Neutrophil (primary cell): ENCODE data around the gene WDR37.

Source experiments
- H3K27ac ChIP-seq: fragments of 200-600 bp; sonication (generic); 2 replicates; pipeline ENCODE4 v1.5.1; 2016; ENCODE audit warnings: mild to moderate bottlenecking, moderate library complexity
- H3K27me3 ChIP-seq: fragments of 200-600 bp; sonication (generic); 2 replicates; pipeline ENCODE4 v1.6.0; 2016; ENCODE audit warnings: mild to moderate bottlenecking
- H3K36me3 ChIP-seq: fragments of 200-600 bp; sonication (generic); 2 replicates; pipeline ENCODE4 v1.5.1; 2017
- H3K4me1 ChIP-seq, 2 experiments: fragments of 200-600 bp in 1 of 2; sonication (generic) in 1 of 2; 1 replicate in 1 of 2; 2 replicates in 1 of 2; pipeline versions ENCODE4 v1.5.1 to v1.6.1; 2013 to 2016; ENCODE audit warnings: low read depth in 1 of 2, low read length in 1 of 2, mild to moderate bottlenecking in 1 of 2, moderate library complexity in 1 of 2; ENCODE audit not compliant: control insufficient read depth in 1 of 2, insufficient read depth in 1 of 2
- H3K4me3 ChIP-seq, 2 experiments: fragments of 200-600 bp in 1 of 2; sonication (generic) in 1 of 2; 1 replicate in 1 of 2; 2 replicates in 1 of 2; pipeline ENCODE4 v1.5.1; 2013 to 2016; ENCODE audit warnings: low read depth in 1 of 2, low read length in 1 of 2, mild to moderate bottlenecking in 1 of 2, moderate library complexity in 1 of 2
- H3K9me3 ChIP-seq: fragments of 200-600 bp; sonication (generic); 2 replicates; pipeline ENCODE4 v1.5.1; 2016
- TF ChIP-seq, protein P1 (sequence below): fragments of 200-600 bp; sonication (generic); IDR thresholded peaks from 2 replicates; pipeline ENCODE4 v1.5.1; 2016; ENCODE audit warnings: antibody characterized with exemption

The WDR37 gene

DNA sequence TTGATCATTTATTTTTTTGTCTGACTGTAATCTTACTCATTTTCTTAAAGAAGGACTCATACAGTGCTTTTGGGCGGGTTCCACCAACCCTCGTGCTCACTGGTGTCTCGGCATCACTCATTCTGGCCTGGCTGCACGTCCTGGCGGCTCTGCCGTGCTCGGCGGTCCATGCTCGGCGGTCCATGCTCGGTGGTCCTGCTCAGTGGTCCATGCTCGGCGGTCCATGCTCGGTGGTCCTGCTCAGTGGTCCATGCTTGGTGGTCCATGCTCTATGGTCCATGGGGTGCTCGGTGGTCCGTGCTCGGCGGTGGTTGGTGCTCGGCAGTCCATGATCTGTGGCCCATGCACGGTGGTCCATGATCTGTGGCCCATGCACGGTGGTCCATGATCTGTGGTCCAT is 72.5 kb downstream of the WDR37 start:
- no peaks in the 10 kb centered on the region for H3K4me1 ChIP-seq
- TF ChIP-seq, protein P1, sequence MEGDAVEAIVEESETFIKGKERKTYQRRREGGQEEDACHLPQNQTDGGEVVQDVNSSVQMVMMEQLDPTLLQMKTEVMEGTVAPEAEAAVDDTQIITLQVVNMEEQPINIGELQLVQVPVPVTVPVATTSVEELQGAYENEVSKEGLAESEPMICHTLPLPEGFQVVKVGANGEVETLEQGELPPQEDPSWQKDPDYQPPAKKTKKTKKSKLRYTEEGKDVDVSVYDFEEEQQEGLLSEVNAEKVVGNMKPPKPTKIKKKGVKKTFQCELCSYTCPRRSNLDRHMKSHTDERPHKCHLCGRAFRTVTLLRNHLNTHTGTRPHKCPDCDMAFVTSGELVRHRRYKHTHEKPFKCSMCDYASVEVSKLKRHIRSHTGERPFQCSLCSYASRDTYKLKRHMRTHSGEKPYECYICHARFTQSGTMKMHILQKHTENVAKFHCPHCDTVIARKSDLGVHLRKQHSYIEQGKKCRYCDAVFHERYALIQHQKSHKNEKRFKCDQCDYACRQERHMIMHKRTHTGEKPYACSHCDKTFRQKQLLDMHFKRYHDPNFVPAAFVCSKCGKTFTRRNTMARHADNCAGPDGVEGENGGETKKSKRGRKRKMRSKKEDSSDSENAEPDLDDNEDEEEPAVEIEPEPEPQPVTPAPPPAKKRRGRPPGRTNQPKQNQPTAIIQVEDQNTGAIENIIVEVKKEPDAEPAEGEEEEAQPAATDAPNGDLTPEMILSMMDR, result no peak
- H3K9me3 ChIP-seq, result no peaks in the 10 kb centered on the region
- peaks cover 90% of the 10 kb centered on the region for H3K36me3 ChIP-seq
- H3K27me3 ChIP-seq, result no peaks in the 10 kb centered on the region
- H3K27ac ChIP-seq, result no peak overlapping the region
- H3K4me3 ChIP-seq, result no peak overlapping the region

DNA sequence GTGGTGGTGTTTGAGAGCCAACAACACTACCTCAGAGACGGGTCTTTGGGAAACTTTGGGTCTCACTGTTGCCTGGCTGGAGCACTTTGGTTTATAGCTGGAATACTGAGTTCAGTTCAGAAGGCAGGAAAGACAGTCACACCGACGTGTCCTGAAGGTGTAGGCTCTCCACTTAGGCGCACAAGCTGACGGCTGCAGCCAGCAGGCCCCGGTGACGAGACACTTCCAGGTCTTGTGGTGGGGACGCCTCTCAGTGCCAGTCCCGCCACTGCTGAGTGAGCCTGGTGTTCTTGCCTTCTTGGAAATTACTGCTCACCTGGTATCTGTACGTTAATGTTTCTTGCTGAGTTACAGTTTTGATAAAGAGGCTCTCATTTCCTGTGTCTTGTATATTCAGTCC is 74.0 kb downstream of the WDR37 start:
- TF ChIP-seq, protein P1, result no peak
- no peaks in the 10 kb centered on the region for H3K9me3 ChIP-seq
- H3K4me3 ChIP-seq, result no peak overlapping the region
- peaks cover 78% of the 10 kb centered on the region for H3K36me3 ChIP-seq
- no peaks in the 10 kb centered on the region for H3K27me3 ChIP-seq
- H3K4me1 ChIP-seq, result no peaks in the 10 kb centered on the region
- H3K27ac ChIP-seq, result no peak overlapping the region

DNA sequence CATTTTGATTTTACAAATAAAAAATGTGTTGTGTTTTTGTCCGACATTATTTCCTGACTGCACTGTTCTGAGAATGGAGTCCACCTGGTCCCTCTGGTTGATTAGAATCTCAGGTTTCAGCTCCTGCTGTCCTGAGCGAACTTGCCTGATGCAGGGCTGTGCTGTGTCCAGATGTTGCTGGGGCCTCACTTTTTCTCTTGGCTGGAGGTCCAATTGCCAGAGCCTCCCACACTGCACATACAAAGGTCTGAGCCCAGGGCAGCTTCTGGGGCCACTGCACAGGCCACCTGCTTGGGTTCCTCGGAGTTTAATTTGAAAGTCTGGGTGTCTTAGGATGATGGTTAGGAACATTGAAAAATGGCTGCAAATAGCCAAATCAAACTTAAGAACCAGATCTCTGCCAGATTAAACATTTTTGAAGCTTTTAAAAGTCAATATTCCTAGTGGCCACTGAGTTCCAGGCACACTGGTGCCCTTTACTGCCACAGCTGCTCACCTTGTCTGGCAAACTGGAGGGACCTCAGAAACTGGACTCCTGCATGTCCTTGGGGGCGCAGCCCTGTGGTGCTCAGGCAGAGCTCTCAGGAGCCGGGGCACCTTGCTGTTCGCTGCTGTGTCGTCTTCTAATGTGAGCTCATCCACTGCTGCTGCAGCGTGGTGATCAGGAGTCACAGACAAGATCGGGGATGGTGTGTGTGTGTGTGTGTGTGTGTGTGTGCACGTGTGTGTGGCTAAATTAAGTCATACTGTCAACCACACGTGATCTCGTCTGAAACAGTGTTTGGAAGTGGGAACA is 75.0 kb downstream of the WDR37 start:
- TF ChIP-seq, protein P1, result no peak
- Histone ChIP-seq H3K4me3 (no peak overlapping the region), H3K4me1 (no peaks in the 10 kb centered on the region), H3K27me3 (no peaks in the 10 kb centered on the region), H3K9me3 (no peaks in the 10 kb centered on the region), H3K27ac (no peak overlapping the region), H3K36me3 (peaks cover 69% of the 10 kb centered on the region)

DNA sequence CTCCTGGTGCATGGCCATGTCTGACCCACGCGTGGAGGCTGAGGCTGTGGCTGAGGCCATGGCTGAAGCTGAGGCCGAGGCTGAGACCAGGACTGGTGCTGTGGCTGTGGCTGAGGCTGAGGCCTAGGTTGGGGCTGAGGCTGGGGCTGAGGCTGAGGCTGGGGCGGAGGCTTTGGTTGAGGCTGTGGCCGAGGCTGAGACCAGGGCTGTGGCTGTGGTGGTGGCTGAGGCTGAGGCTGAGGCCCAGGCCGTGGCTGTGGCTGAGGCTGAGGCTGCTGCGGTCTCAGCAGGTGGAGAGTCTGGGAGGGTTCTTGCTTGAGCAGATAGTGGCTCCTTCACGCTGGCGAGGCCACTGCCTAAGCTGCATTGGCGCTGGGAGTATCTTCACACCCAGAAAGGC is 76.4 kb downstream of the WDR37 start:
- Histone ChIP-seq H3K36me3 (peaks cover 56% of the 10 kb centered on the region), H3K27ac (no peak overlapping the region), H3K27me3 (no peaks in the 10 kb centered on the region), H3K4me1 (no peaks in the 10 kb centered on the region), H3K9me3 (no peaks in the 10 kb centered on the region), H3K4me3 (no peak overlapping the region)
- TF ChIP-seq, protein P1, result no peak

DNA sequence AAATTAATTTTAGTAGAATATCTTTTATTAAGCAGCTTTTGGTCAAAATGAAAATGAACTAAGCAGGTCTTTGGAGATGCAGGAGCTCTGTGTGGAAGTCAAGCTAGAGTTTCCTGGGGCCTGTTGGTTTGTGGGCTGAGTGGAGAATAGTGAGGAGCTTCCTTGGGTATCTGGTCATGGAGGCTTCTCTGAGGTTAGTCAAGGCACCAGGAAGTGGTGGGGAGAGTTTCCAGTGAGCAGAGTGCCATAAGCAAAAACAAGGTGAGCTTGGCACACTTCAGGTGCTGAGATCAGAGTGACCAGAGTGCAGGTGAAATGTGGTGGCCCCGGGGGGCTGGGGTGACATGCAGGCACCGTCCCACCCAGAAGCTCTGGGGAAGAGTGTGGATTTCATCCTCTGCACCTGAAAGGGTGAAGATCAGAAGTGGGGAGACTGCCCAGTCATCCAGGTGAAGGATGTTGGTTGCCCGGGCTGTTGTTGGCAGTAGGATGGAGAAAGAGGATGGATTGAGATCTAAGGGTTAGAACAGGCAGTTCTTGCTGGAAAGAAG is 77.4 kb downstream of the WDR37 start:
- Histone ChIP-seq H3K27me3 (no peaks in the 10 kb centered on the region), H3K4me3 (no peak overlapping the region), H3K36me3 (peaks cover 48% of the 10 kb centered on the region), H3K4me1 (no peaks in the 10 kb centered on the region), H3K9me3 (no peaks in the 10 kb centered on the region), H3K27ac (no peak overlapping the region)
- TF ChIP-seq, protein P1, result no peak
